ENCODE results near the gene NIT1.

DNA sequence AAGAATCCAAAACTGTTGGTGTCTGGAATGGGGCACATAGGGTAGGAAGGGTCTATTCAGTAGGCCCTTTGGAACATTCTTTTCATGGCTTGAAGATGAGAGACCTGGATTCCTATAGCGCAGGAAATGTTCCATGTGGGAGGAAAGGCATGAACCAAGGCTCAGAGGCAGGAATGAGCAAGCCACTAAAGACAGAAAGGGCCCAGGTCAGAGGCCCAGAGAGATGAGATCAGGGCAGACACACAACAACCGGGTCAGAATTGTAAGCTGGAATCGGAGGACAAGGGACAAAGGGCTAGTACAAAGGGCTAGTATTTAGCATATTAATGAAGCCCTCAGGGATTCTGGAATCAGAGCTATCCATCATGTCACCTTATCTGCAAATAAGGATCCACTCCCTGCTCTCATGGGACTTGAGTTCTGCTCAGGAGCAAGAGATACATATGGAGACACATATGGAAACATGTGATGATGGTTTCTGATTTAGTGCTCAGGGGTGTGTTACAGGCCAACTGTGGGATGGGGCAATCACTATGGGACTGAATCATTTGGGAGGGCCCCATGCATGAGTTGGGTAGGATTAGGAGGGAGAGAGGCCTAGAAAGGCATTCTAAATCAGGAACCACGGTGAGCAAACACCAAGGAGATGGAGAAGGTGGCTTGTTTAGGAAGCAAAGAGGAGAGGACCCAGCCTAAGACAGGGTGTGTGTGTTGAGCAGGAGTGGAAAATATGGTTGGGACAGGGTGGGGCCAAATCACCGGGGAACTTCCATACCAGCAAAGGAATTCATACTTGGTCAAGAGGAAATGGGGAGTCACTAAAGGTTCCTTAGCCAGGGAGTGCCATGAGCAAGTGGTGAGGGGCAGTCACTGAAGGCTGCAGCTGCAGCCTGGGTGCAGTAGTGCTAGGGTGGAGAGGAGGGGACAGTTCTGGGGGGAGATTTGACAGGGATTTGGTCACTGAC, 37.2 kb upstream of the NIT1 start:
- TF ChIP-seq POLR2A (IDR thresholded peaks at IDR 0.05) = no peak
- TF ChIP-seq, protein P1, sequence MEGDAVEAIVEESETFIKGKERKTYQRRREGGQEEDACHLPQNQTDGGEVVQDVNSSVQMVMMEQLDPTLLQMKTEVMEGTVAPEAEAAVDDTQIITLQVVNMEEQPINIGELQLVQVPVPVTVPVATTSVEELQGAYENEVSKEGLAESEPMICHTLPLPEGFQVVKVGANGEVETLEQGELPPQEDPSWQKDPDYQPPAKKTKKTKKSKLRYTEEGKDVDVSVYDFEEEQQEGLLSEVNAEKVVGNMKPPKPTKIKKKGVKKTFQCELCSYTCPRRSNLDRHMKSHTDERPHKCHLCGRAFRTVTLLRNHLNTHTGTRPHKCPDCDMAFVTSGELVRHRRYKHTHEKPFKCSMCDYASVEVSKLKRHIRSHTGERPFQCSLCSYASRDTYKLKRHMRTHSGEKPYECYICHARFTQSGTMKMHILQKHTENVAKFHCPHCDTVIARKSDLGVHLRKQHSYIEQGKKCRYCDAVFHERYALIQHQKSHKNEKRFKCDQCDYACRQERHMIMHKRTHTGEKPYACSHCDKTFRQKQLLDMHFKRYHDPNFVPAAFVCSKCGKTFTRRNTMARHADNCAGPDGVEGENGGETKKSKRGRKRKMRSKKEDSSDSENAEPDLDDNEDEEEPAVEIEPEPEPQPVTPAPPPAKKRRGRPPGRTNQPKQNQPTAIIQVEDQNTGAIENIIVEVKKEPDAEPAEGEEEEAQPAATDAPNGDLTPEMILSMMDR (IDR thresholded peaks at IDR 0.05) = no peak
- TF ChIP-seq POLR2AphosphoS5 (IDR thresholded peaks at IDR 0.05) = no peak
- TF ChIP-seq EP300 (IDR thresholded peaks at IDR 0.05) = no peak

Data from gastroesophageal sphincter (tissue), 3 donors.